HFF-Myc (cell line): ENCODE data around the gene PPFIA2.

ENCODE experiments used
- DNase-seq: peaks from one replicate; pipeline ENCODE4 v3.0.0-alpha.2; 2011; ENCODE audit warnings: low read depth; ENCODE audit errors: extremely low read depth
- H3K4me3 ChIP-seq: replicated peaks from 2 replicates; pipeline ENCODE4 v1.5.1; 2011; ENCODE audit warnings: low read depth, mild to moderate bottlenecking, control low read depth, low read length
- TF ChIP-seq, protein P1 (sequence below): IDR thresholded peaks from 2 replicates; pipeline ENCODE4 v1.5.1; 2012; ENCODE audit warnings: mild to moderate bottlenecking, low read depth, low read length, control low read depth; ENCODE audit errors: missing control alignments

Gene PPFIA2

DNA sequence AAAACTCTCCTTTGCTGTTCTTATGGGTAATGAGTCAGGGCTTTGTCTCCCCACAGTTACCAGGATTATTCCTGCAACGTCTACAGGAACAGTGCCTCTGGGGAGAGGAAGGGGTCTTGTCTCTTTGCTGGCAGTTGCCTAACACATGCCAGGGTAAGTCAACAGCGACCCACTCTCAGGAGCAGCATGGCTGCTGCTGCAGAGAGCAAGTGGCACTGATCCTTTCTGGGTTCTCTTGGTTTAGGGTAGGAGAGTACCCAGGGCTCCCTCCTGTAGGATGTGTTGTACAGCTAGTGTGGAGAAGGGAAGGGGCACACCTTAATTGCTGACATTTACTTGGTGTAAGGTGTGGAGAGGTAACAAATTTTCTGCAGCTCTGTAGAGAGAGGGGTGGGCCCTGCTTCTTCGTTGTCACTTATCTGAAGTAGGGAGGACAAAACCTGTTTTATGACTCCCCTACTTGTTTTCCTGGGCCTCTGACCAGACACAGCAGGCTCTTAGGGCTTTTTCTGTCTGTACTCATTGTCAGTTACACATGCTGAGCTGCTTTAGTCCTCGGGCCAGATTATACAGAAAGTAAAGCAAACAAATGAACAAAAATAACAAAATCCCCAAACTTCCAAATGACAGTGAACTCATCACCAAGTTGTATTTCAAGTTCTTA, 513.1 kb downstream of the PPFIA2 start:
- no peak overlapping the region for H3K4me3 ChIP-seq
- no peak for DNase-seq
- TF ChIP-seq, protein P1, sequence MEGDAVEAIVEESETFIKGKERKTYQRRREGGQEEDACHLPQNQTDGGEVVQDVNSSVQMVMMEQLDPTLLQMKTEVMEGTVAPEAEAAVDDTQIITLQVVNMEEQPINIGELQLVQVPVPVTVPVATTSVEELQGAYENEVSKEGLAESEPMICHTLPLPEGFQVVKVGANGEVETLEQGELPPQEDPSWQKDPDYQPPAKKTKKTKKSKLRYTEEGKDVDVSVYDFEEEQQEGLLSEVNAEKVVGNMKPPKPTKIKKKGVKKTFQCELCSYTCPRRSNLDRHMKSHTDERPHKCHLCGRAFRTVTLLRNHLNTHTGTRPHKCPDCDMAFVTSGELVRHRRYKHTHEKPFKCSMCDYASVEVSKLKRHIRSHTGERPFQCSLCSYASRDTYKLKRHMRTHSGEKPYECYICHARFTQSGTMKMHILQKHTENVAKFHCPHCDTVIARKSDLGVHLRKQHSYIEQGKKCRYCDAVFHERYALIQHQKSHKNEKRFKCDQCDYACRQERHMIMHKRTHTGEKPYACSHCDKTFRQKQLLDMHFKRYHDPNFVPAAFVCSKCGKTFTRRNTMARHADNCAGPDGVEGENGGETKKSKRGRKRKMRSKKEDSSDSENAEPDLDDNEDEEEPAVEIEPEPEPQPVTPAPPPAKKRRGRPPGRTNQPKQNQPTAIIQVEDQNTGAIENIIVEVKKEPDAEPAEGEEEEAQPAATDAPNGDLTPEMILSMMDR: no peak

DNA sequence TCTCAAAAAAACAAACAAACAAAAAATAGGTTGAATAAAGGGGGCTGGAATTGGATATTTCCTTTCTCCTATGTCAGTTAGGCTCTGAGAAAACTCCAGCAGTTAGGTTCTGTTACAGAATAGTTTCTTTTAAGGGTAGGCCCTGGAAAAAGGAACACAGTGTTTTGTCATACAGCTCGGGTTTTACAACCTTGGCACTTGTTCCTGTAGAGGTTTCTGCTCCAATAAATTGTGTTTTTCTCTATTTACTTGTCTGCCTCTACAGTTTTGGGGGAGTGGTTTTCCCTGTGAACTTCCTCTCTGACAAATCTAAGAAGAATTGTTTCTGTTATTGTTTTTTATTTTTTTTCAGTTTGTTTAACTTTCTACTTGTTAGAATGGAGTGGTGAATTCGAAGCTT, 513.7 kb downstream of the PPFIA2 start:
- no peak for DNase-seq
- H3K4me3 ChIP-seq: no peak overlapping the region
- TF ChIP-seq, protein P1: no peak

DNA sequence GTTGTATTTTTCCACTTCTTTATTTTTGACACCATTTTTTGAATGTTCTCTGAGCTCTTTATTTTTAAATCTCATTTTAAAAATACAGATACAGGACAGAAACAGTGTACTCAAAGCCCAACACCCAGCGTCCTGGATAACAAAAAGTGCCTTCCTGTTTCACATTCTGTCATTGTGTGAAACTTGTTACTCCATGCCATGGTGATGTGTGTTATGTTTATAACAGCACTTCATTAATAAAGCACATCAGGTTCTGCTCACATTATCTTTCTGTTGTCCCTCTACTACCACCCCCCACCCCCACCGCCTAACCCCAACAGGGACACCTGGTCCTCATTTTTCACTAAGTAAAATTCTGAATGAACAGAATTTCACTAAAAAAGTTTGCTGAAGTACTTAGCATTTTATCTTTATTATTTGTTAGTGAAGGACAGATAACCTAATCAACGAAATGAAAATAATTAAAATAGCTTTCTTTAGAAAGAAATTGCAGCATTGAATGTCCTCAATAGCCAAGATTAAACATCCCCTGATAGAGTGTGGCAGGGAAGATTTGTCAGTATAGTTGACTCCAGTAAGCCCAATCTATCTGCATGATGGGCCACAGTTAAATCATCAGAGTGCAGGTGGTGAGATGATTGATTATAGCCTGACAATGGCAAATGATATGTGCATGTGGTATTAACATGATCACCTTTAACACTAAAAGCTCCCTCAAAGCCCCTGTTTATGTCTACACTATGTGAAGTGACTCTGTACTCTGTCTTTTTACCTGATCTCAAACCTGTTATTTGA, 527.4 kb downstream of the PPFIA2 start:
- H3K4me3 ChIP-seq: no peak overlapping the region
- TF ChIP-seq, protein P1: no peak
- DNase-seq: no peak

DNA sequence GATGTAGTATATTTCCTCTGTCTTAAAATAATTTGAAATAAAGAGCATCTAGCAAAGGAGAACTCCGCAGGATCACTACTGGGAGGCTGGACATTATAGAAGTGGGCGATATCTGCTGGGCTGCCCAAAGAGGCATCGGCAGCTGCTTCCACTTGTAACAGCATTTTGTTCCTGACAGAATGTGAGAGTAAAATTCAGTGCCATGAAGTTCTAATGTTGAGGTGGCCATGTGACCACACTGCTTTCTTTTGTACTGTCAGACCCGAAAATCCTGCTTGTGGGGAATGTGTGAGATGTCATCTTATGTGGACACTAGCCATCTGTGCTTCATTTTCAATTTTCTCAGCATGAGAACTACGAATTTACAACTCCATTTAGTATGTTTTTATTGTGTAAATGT, 529.4 kb downstream of the PPFIA2 start:
- no peak for DNase-seq
- TF ChIP-seq, protein P1: no peak
- no peak overlapping the region for H3K4me3 ChIP-seq

DNA sequence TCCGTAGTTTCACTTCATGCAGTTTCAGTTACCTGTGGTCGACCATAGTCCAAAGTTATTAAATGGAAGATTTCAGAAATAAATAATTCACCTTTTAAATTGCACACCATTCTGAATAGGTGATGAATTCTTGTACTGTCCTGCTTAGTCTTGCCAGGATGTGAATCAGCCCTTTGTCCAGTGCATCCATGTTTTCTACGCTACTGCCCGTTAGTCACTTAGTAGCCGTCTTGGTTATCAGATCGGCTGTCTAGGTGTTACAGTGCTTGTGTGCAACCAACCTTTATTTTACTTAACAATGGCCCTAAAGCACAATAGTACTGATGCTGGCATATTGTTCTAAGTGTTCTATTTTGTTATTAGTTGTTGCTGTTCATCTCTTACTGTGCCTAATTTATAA, 534.5 kb downstream of the PPFIA2 start:
- H3K4me3 ChIP-seq: no peak overlapping the region
- TF ChIP-seq, protein P1: no peak
- no peak for DNase-seq

DNA sequence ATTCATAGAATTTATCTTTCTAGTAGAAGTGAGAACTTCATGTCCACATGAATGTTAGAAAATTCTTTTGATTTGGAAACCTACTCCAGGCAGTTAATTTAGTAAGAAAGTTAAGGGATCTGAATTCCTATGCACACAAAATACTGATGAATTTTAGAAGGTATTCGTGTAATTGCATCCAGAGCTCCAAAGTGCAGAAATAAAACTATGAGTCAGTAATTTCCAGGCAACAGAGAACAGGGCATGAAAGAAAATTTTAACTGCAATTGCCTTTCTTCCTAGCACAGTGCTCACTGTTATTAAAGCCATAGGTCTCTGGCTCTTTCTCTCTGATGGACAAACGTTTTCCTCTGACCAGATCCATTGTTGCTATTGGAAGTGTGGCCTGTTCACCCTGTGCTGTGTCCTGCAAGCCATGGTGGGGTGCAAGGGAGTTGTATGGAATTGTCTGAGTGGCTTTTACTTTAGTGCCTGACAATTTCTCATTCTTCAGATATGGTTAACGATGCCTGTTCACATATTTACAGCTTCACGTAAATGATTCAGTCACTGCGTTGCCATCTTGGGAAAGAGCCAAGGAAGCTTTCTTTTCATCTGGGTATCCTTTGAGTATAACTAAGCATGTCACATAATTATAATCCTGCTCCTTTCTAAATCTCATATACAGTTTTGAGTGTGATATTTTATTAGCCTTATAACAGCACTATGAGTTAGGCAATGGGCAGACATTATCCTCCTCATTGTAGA, 536.1 kb downstream of the PPFIA2 start:
- no peak overlapping the region for H3K4me3 ChIP-seq
- TF ChIP-seq, protein P1: no peak
- DNase-seq: no peak
